HEK293 (cell line): ENCODE results near the gene PSMD6.

Experiments used
- CTCF ChIA-PET: fragments of 350-600 bp; formaldehyde crosslinking; extraction: SDS; loops from one replicate; lab custom pipeline; 2021; ENCODE audit warnings: antibody characterized with exemption; lab: Yijun Ruan, JAX
- POLR2A ChIA-PET: fragments of 300-600 bp; formaldehyde crosslinking; extraction: SDS; loops from one replicate; lab custom pipeline; 2020; ENCODE audit warnings: antibody characterized with exemption, inconsistent platforms; lab: Yijun Ruan, JAX
- H3K27ac ChIP-seq: fragments of 200-500 bp; sonication (Bioruptor generic); 2 replicates; pipeline ENCODE4 v1.5.1; 2014; ENCODE audit warnings: low read depth, low read length, control low read depth, inconsistent platforms; ENCODE audit errors: extremely low read depth
- H3K36me3 ChIP-seq, 2 experiments: fragments of 200-500 bp in 1 of 2; sonication (Bioruptor generic) in 1 of 2; 1 replicate in 1 of 2; 2 replicates in 1 of 2; pipeline ENCODE4 v1.5.1; 2014 to 2017; ENCODE audit warnings: inconsistent platforms in 2 of 2, low read length in 2 of 2; ENCODE audit not compliant: control insufficient read depth in 2 of 2, insufficient read depth in 1 of 2
- H3K4me1 ChIP-seq: fragments of 200-500 bp; sonication (Bioruptor generic); 2 replicates; pipeline ENCODE4 v1.5.1; 2014; ENCODE audit warnings: mild to moderate bottlenecking, low read length, inconsistent platforms; ENCODE audit not compliant: control insufficient read depth, insufficient read depth
- H3K4me3 ChIP-seq: 2 replicates; pipeline ENCODE4 v1.5.1; 2011; ENCODE audit warnings: low read depth, mild to moderate bottlenecking, control low read depth, low read length, moderate library complexity
- H3K9me3 ChIP-seq: fragments of 200-500 bp; sonication (Bioruptor generic); 2 replicates; pipeline ENCODE4 v1.5.1; 2014; ENCODE audit warnings: low read depth, low read length, inconsistent platforms; ENCODE audit not compliant: control insufficient read depth, insufficient read depth
- HOXA7 ChIP-seq: sonication (generic); formaldehyde crosslinking; IDR thresholded peaks from 2 replicates; pipeline ENCODE4 v1.8.1; 2022; ENCODE audit warnings: missing genetic modification reagents, borderline replicate concordance
- KLF16 ChIP-seq: fragments of 450-650 bp; formaldehyde crosslinking; IDR thresholded peaks from 2 replicates; pipeline ENCODE4 v1.5.1; 2017; ENCODE audit warnings: missing biosample characterization, missing genetic modification characterization
- SP2 ChIP-seq: fragments of 450-650 bp; formaldehyde crosslinking; IDR thresholded peaks from 2 replicates; pipeline ENCODE4 v1.5.1; 2016; ENCODE audit warnings: missing biosample characterization, missing genetic modification characterization
- ZFHX2 ChIP-seq: fragments of 450-650 bp; formaldehyde crosslinking; conservative IDR thresholded peaks from 2 replicates; pipeline ENCODE4 v1.5.1; 2016; ENCODE audit warnings: missing biosample characterization, missing genetic modification characterization
- ZNF157 ChIP-seq: fragments of 450-650 bp; formaldehyde crosslinking; IDR thresholded peaks from 2 replicates; pipeline ENCODE4 v1.5.1; 2016; ENCODE audit warnings: missing biosample characterization, missing genetic modification characterization
- ZNF202 ChIP-seq: fragments of 450-650 bp; formaldehyde crosslinking; IDR thresholded peaks from 2 replicates; pipeline ENCODE4 v1.5.1; 2016; ENCODE audit warnings: missing biosample characterization, missing genetic modification characterization, borderline replicate concordance
- ZNF214 ChIP-seq: fragments of 450-650 bp; formaldehyde crosslinking; IDR thresholded peaks from 2 replicates; pipeline ENCODE4 v1.5.1; 2017; ENCODE audit warnings: missing biosample characterization, mild to moderate bottlenecking, missing genetic modification characterization, borderline replicate concordance
- ZNF26 ChIP-seq: fragments of 450-650 bp; formaldehyde crosslinking; IDR thresholded peaks from 2 replicates; pipeline ENCODE4 v1.5.1; 2016; ENCODE audit warnings: missing biosample characterization, missing genetic modification characterization
- ZNF280D ChIP-seq: fragments of 450-650 bp; formaldehyde crosslinking; IDR thresholded peaks from 2 replicates; pipeline ENCODE4 v1.5.1; 2016; ENCODE audit warnings: missing biosample characterization, missing genetic modification characterization
- ZNF311 ChIP-seq: fragments of 450-650 bp; formaldehyde crosslinking; IDR thresholded peaks from 2 replicates; pipeline ENCODE4 v1.5.1; 2017; ENCODE audit warnings: missing biosample characterization, missing genetic modification characterization, borderline replicate concordance
- ZNF354C ChIP-seq: fragments of 450-650 bp; formaldehyde crosslinking; IDR thresholded peaks from 2 replicates; pipeline ENCODE4 v1.5.1; 2016; ENCODE audit warnings: missing biosample characterization, missing genetic modification characterization, low read depth, borderline replicate concordance
- ZNF423 ChIP-seq: fragments of 450-650 bp; formaldehyde crosslinking; IDR thresholded peaks from 2 replicates; pipeline ENCODE4 v1.5.1; 2016; ENCODE audit warnings: missing biosample characterization, missing genetic modification characterization
- ZNF548 ChIP-seq: fragments of 450-650 bp; formaldehyde crosslinking; IDR thresholded peaks from 2 replicates; pipeline ENCODE4 v1.5.1; 2016; ENCODE audit warnings: missing biosample characterization, missing genetic modification characterization
- ZNF768 ChIP-seq: fragments of 450-650 bp; formaldehyde crosslinking; IDR thresholded peaks from 2 replicates; pipeline ENCODE4 v1.5.1; 2018; ENCODE audit warnings: missing biosample characterization, mild to moderate bottlenecking, missing genetic modification characterization
- ZNF830 ChIP-seq: fragments of 450-650 bp; IDR thresholded peaks from 2 replicates; pipeline ENCODE4 v1.5.0; 2018; ENCODE audit warnings: missing biosample characterization, missing genetic modification characterization, low read depth, mild to moderate bottlenecking, moderate library complexity
- ZSCAN5A ChIP-seq: fragments of 450-650 bp; formaldehyde crosslinking; IDR thresholded peaks from 2 replicates; pipeline ENCODE4 v1.5.1; 2016; ENCODE audit warnings: missing biosample characterization, missing genetic modification characterization

The PSMD6 gene

GRCh38 chr3:64053581-64053980, 30.3 kb upstream of the PSMD6 start (continued):
- TF ChIP-seq ZNF280D: no peak
- TF ChIP-seq ZNF354C (tag by site-specific recombination): no peak
- TF ChIP-seq ZNF214: no peak
- no peak for TF ChIP-seq ZNF311 (tag by site-specific recombination)
- no peak for TF ChIP-seq ZSCAN5A
- no peak for TF ChIP-seq ZNF548 (tag by site-specific recombination)
- no peak for TF ChIP-seq ZNF423 (tag by site-specific recombination)
- TF ChIP-seq ZNF830: no peak
- TF ChIP-seq SP2: no peak
- TF ChIP-seq ZNF202 (tag by site-specific recombination): no peak
- TF ChIP-seq ZNF26 (tag by site-specific recombination): no peak
- no peak for TF ChIP-seq KLF16
- no peak for TF ChIP-seq ZNF768 (tag by site-specific recombination)
- TF ChIP-seq HOXA7 (CRISPR knock-in tag): no peak

GRCh38 chr3:64053117-64053516, 29.8 kb upstream of the PSMD6 start:
- Histone ChIP-seq H3K9me3 (no peaks in the 10 kb centered on the region), H3K4me1 (no peaks in the 10 kb centered on the region), H3K36me3 (no peaks in the 10 kb centered on the region), H3K4me3 (no peak overlapping the region), H3K27ac (no peak overlapping the region)
- CTCF ChIA-PET: interaction anchor here (0.8 to 2.3 kb wide), 4 partner anchors 13 to 29 kb away, joined by 3 to 8 read pairs (median 4); no protein-coding TSS in a partner anchor
- no peak for TF ChIP-seq ZNF157 (tag by site-specific recombination)
- POLR2A ChIA-PET: no interaction called here

GRCh38 chr3:64049832-64050231, 26.5 kb upstream of the PSMD6 start:
- H3K36me3 ChIP-seq: no peaks in the 10 kb centered on the region
- TF ChIP-seq KLF16 (no peak), ZFHX2 (tag by site-specific recombination) (no peak), ZSCAN5A (no peak)
- TF ChIP-seq, all 188 proteins: peak for 0
- H3K27ac ChIP-seq: no peak overlapping the region
- H3K4me3 ChIP-seq: no peak overlapping the region
- H3K4me1 ChIP-seq: no peaks in the 10 kb centered on the region
- no peaks in the 10 kb centered on the region for H3K9me3 ChIP-seq
- CTCF ChIA-PET: interaction anchor here (0.6 kb wide), 1 partner anchor 25 kb away, joined by 6 read pairs; no protein-coding TSS in a partner anchor
- POLR2A ChIA-PET: no interaction called here
